ENCODE results near the gene MPPE1. TPM values are rescaled to one million over a fixed set of nuclear protein-coding genes. Genes with fewer than 3 reads are reported as not detected.

MPPE1 gene
- total and polyA plus RNA-seq, 9 of the 15 experiments (the other 6 are each of a cell fraction or from before 2014, with no cell fraction given), result 10.7 to 19.5 (median 13.3) TPM

DNA sequence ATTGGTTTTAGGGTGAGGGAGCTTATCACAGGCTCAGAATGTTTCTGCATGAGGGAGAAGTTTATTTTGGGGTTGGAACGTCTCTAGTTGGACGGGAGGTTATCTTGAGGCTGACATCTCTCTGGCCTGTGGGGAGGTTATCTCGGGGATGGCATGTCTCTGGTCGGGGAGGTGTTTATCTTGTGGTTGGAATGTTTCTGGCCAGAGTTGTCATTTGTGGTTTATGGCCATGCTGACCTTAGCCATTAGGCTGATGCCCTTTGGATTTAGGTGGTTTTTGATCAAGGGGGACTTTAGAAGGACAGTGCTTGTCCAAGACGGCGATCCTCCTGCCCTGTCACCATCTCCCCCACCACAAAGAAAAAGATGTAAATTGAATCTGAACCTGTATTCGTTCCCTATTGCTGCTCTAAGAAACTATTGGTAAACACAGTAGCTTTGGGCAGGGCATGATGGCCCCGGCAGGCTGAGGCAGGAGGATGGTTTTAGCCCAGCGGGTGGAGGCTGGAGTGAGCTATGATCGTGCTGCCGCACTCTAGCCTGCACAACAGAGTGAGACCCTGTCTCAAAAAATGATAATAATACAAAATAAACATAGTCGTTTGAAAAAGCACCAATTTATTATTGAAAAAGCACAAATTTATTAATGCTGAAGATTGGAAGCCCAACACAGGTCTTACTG lies 17.8 kb upstream of the MPPE1 start (continued):
- TF ChIP-seq, protein P1, sequence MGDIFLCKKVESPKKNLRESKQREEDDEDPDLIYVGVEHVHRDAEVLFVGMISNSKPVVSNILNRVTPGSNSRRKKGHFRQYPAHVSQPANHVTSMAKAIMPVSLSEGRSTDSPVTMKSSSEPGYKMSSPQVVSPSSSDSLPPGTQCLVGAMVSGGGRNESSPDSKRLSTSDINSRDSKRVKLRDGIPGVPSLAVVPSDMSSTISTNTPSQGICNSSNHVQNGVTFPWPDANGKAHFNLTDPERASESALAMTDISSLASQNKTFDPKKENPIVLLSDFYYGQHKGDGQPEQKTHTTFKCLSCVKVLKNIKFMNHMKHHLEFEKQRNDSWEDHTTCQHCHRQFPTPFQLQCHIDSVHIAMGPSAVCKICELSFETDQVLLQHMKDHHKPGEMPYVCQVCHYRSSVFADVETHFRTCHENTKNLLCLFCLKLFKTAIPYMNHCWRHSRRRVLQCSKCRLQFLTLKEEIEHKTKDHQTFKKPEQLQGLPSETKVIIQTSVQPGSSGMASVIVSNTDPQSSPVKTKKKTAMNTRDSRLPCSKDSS (IDR thresholded peaks at IDR 0.05; ENCODE audit: low read depth, partially characterized antibody), result no peak
- TF ChIP-seq SMARCA4 (IDR thresholded peaks at IDR 0.05) (peak; percentile 96), HMBOX1 (IDR thresholded peaks at IDR 0.05) (peak; percentile 80), RAD21 (CRISPR knock-in tag; conservative IDR thresholded peaks at IDR 0.05 in 1 of 2, IDR thresholded peaks at IDR 0.05 in 1 of 2) (no peak), RNF2 (IDR thresholded peaks at IDR 0.05) (peak; percentile 96), ZNF644 (tag; IDR thresholded peaks at IDR 0.05; ENCODE audit: low read depth) (peak; percentile 85), BDP1 (IDR thresholded peaks at IDR 0.05; ENCODE audit: insufficient read depth, insufficient read length) (no peak), FOSL1 (tag; conservative IDR thresholded peaks at IDR 0.05) (peak; percentile 63; the same call in 1 of the 2 replicates), RERE (CRISPR knock-in tag; IDR thresholded peaks at IDR 0.05; ENCODE audit: borderline replicate concordance) (no peak), CBX8 (IDR thresholded peaks at IDR 0.05; ENCODE audit: borderline replicate concordance, extremely low read depth, low read depth, low read length, poor library complexity, severe bottlenecking) (no peak), HDAC8 (tag; IDR thresholded peaks at IDR 0.05) (no peak), ZNF444 (CRISPR knock-in tag; IDR thresholded peaks at IDR 0.05) (no peak), POLR2AphosphoS5 (IDR thresholded peaks at IDR 0.05; ENCODE audit: control insufficient read depth, insufficient read depth, low read depth, low read length) (peak; percentile 83), HBP1 (CRISPR knock-in tag; IDR thresholded peaks at IDR 0.05) (no peak), MYNN (IDR thresholded peaks at IDR 0.05) (peak; percentile 77), MYNN (CRISPR knock-in tag; IDR thresholded peaks at IDR 0.05) (no peak), CSDE1 (IDR thresholded peaks at IDR 0.05) (no peak), ETV6 (IDR thresholded peaks at IDR 0.05; ENCODE audit: borderline replicate concordance in 1 of 2, low read depth in 2 of 2, low read length in 1 of 2) (no peak), ETV6 (CRISPR knock-in tag; IDR thresholded peaks at IDR 0.05; ENCODE audit: borderline replicate concordance) (no peak)
